LNCAP (cell line): ENCODE results near the gene TTC19.

ENCODE experiments used
- TF ChIP-seq, protein P1 (sequence below): fragments of 450-650 bp; IDR thresholded peaks from 2 replicates; pipeline ENCODE4 v1.5.1; 2017; ENCODE audit warnings: mild to moderate bottlenecking

The TTC19 gene

DNA sequence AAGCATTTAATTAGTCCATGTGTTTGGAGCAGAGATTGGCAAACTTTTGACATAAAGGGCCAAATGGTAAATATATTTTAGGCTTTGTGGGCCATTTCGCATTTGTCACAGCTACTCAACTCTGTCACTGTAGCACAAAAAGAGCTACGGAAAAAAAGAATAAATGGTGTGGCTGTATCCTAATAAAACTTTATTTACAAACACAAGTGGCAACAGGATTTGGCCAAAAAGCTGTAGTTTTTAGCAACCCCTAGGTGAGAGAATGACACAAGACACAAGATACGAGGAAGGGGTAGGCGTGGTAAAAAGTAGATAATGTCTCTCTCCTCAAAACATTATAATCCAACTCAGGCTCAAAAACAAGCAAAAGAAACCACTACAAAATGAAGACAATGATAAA is 66.5 kb downstream of the TTC19 start:
- TF ChIP-seq, protein P1, sequence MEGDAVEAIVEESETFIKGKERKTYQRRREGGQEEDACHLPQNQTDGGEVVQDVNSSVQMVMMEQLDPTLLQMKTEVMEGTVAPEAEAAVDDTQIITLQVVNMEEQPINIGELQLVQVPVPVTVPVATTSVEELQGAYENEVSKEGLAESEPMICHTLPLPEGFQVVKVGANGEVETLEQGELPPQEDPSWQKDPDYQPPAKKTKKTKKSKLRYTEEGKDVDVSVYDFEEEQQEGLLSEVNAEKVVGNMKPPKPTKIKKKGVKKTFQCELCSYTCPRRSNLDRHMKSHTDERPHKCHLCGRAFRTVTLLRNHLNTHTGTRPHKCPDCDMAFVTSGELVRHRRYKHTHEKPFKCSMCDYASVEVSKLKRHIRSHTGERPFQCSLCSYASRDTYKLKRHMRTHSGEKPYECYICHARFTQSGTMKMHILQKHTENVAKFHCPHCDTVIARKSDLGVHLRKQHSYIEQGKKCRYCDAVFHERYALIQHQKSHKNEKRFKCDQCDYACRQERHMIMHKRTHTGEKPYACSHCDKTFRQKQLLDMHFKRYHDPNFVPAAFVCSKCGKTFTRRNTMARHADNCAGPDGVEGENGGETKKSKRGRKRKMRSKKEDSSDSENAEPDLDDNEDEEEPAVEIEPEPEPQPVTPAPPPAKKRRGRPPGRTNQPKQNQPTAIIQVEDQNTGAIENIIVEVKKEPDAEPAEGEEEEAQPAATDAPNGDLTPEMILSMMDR, result no peak

DNA sequence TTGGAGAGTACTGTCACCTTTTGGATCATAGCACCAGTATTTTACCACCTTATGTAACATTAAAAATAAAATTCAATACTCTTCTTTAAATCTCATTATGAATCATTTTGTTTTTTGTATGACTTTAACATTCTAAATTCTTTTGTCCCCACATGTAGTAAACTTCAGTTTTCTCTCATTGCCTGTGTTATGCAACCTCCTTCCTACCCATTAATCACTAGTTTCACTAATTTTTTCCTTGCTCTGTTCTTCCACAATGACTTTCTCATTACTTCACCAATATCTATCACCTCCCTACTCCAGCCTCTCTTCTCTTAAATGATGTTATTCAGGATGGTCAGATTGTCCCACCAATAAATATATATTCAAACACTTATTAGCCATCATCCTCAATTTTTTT is 68.7 kb downstream of the TTC19 start:
- TF ChIP-seq, protein P1, result no peak

DNA sequence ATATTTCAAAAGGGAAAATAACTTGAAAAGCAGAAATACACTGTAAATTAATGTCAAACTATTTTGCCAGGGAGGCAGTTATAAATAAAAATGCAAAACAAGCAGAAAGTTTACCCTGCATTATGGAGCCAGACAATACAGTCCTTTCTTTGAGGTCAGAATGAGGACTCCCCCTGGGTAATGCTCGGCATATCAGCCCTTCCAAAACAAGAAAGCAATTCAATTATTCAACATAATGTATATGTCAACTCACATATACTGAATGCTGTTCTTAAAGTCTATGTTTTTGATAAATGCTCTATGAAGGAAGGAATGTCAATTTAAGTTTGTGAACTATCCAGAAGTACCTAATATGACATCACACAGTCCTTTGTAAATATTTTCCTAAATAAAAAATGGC is 72.4 kb downstream of the TTC19 start:
- TF ChIP-seq, protein P1, result no peak

DNA sequence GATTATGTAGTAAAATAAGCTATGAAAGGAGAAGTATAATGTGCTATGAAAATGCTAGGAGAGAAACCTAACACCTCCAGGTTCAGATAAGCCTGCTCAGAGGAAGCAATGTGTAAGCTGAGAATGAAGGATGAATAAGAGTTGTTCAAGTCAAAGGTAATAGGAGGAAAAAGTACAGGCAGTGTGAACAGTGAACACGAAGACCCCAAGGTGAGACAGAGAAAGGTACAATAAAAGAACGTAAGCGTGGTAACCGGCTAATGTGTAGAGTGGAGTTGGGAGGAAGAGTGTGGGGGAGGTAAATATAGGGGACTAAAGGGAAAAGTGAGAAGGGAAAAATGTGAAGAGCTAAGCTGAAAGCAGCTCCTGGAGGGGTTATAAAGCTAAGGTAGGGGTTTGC is 74.2 kb downstream of the TTC19 start:
- TF ChIP-seq, protein P1, result no peak

DNA sequence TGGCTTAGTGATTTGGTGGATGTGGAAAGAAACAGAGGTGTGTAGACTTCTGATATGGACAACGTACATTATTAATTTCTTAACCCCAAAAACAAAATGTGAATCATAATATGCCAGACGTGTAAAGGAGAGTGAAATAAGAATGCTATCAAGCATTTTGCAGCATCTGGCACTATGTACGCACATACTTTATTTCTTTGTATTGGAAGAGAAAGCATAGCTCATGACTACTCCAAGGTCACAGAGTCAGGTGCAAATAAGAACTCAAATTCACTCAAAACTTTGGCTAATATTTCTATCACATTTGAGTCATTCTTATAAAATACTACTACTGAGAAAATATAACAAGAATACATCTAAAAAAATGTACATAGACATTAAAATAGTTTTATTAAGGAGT is 74.8 kb downstream of the TTC19 start:
- TF ChIP-seq, protein P1, result no peak

DNA sequence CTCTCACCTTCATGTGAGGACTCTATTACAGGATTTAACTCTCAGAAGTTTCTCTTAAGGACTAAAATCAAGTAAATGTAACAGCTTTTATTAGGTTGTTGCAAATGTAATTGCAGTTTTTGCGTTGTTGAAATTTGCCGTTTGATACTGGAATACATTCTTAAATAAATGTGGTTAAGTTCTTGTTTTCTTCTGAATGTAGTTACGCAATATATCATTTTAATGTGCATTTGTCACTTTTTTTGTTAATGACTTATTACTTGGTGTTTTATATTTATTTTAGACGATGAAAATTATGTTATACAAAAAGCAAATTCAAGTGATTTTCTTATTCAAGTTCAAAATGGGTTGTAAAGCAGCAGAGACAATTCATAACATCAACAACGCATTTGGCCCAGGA is 76.3 kb downstream of the TTC19 start:
- TF ChIP-seq, protein P1, result no peak
